ENCODE data around the gene ADORA2B.

The ADORA2B gene

GRCh38 chr17:15947271-15947670 is 2.3 kb downstream of the ADORA2B start:
- no peaks in the 10 kb centered on the region for H3F3A ChIP-seq (ENCODE audit: low read depth)
- no peaks in the 10 kb centered on the region for H4K20me1 ChIP-seq (ENCODE audit: insufficient read depth, low read length, poor library complexity, severe bottlenecking)
- H3K9me2 ChIP-seq (replicated peaks; ENCODE audit: low read depth, low read length), result no peaks in the 10 kb centered on the region
- no peaks in the 10 kb centered on the region for H3K9me3 ChIP-seq (ENCODE audit: insufficient read depth, low read depth, low read length)
- no peak overlapping the region for H3K4me2 ChIP-seq (ENCODE audit: low read depth, low read length, poor library complexity, severe bottlenecking)
- no peaks in the 10 kb centered on the region for H3K36me3 ChIP-seq (ENCODE audit: insufficient read depth, low read length)
- H2AFZ ChIP-seq (ENCODE audit: low read length), result no peak overlapping the region
- no peak overlapping the region for H3K4me3 ChIP-seq (ENCODE audit: low read length, poor library complexity, severe bottlenecking)
- H3K9ac ChIP-seq (ENCODE audit: low read depth, low read length, poor library complexity, severe bottlenecking), result no peak overlapping the region
- H3K4me1 ChIP-seq (ENCODE audit: insufficient read depth, low read length, poor library complexity, severe bottlenecking), result no peaks in the 10 kb centered on the region
- no peaks in the 10 kb centered on the region for H3K27me3 ChIP-seq (ENCODE audit: insufficient read depth, low read length, poor library complexity, severe bottlenecking)
- TF ChIP-seq EZH2phosphoT487 (IDR thresholded peaks at IDR 0.05; ENCODE audit: borderline replicate concordance) (no peak), CTCF (conservative IDR thresholded peaks at IDR 0.05; ENCODE audit: low read length) (no peak)
- H3K79me2 ChIP-seq (ENCODE audit: insufficient read depth, low read length), result no peaks in the 10 kb centered on the region

GRCh38 chr17:15947976-15948752 is 3.2 kb downstream of the ADORA2B start:
- Histone ChIP-seq H3F3A (ENCODE audit: low read depth) (no peaks in the 10 kb centered on the region), H3K27me3 (ENCODE audit: insufficient read depth, low read length, poor library complexity, severe bottlenecking) (no peaks in the 10 kb centered on the region), H3K4me1 (ENCODE audit: insufficient read depth, low read length, poor library complexity, severe bottlenecking) (no peaks in the 10 kb centered on the region), H3K9me2 (replicated peaks; ENCODE audit: low read depth, low read length) (no peaks in the 10 kb centered on the region), H3K4me3 (ENCODE audit: low read length, poor library complexity, severe bottlenecking) (no peak overlapping the region), H3K36me3 (ENCODE audit: insufficient read depth, low read length) (no peaks in the 10 kb centered on the region), H4K20me1 (ENCODE audit: insufficient read depth, low read length, poor library complexity, severe bottlenecking) (no peaks in the 10 kb centered on the region), H3K9ac (ENCODE audit: low read depth, low read length, poor library complexity, severe bottlenecking) (no peak overlapping the region), H3K4me2 (ENCODE audit: low read depth, low read length, poor library complexity, severe bottlenecking) (no peak overlapping the region), H2AFZ (ENCODE audit: low read length) (no peak overlapping the region), H3K79me2 (ENCODE audit: insufficient read depth, low read length) (no peaks in the 10 kb centered on the region), H3K9me3 (ENCODE audit: insufficient read depth, low read depth, low read length) (no peaks in the 10 kb centered on the region)
- no peak for TF ChIP-seq CTCF (conservative IDR thresholded peaks at IDR 0.05; ENCODE audit: low read length)
- no peak for TF ChIP-seq EZH2phosphoT487 (IDR thresholded peaks at IDR 0.05; ENCODE audit: borderline replicate concordance)

- Histone ChIP-seq H3K9me3 (ENCODE audit: insufficient read depth, low read depth, low read length) (no peaks in the 10 kb centered on the region), H3K4me1 (ENCODE audit: insufficient read depth, low read length, poor library complexity, severe bottlenecking) (no peaks in the 10 kb centered on the region), H4K20me1 (ENCODE audit: insufficient read depth, low read length, poor library complexity, severe bottlenecking) (no peaks in the 10 kb centered on the region), H3K36me3 (ENCODE audit: insufficient read depth, low read length) (no peaks in the 10 kb centered on the region), H3K9ac (ENCODE audit: low read depth, low read length, poor library complexity, severe bottlenecking) (no peak overlapping the region), H3K4me3 (ENCODE audit: low read length, poor library complexity, severe bottlenecking) (no peak overlapping the region), H3K27me3 (ENCODE audit: insufficient read depth, low read length, poor library complexity, severe bottlenecking) (no peaks in the 10 kb centered on the region), H3K9me2 (replicated peaks; ENCODE audit: low read depth, low read length) (no peaks in the 10 kb centered on the region), H2AFZ (ENCODE audit: low read length) (no peak overlapping the region), H3F3A (ENCODE audit: low read depth) (no peaks in the 10 kb centered on the region), H3K4me2 (ENCODE audit: low read depth, low read length, poor library complexity, severe bottlenecking) (no peak overlapping the region), H3K79me2 (ENCODE audit: insufficient read depth, low read length) (no peaks in the 10 kb centered on the region)
- TF ChIP-seq EZH2phosphoT487 (IDR thresholded peaks at IDR 0.05; ENCODE audit: borderline replicate concordance) (no peak), CTCF (conservative IDR thresholded peaks at IDR 0.05; ENCODE audit: low read length) (no peak)
These were observed 6.6 kb downstream of the ADORA2B start for GRCh38 chr17:15951368-15952047.

All from Loucy (cell line).